Skin of body (tissue), 2 donors: ENCODE results near the gene WASHC2C. TPM values are rescaled to one million over a fixed set of nuclear protein-coding genes. Genes with fewer than 3 reads are reported as not detected.
"Not testable (repeated sequence)": the region's sequence is repeated elsewhere in the genome, so short reads cannot be mapped to it uniquely, and the experiment has no call there.

Experiments used
- DNase-seq: peaks from one replicate; lab custom pipeline; 2025; lab: John Stamatoyannopoulos, UW
- total RNA-seq: library from RNA; depleted of rRNA; stranded (reverse); fragments of >200 nt; gene quantifications from one replicate; pipeline ENCODE4 v1.2.3, GENCODE V29; 2014

Gene WASHC2C
- total RNA-seq, 1 donor from 2014 or later: 31.0 TPM

- DNase-seq: not testable (repeated sequence)
These were observed 34.6 kb downstream of the WASHC2C start for GRCh38 chr10:45761622-45762021.

GRCh38 chr10:45763037-45763436, 36.0 kb downstream of the WASHC2C start:
- DNase-seq: not testable (repeated sequence)

- not testable (repeated sequence) for DNase-seq
These were observed 41.3 kb downstream of the WASHC2C start for GRCh38 chr10:45768334-45768733.

GRCh38 chr10:45771757-45772461, 44.8 kb downstream of the WASHC2C start:
- not testable (repeated sequence) for DNase-seq

- not testable (repeated sequence) for DNase-seq
These were observed 59.2 kb downstream of the WASHC2C start for GRCh38 chr10:45786217-45786616.

- not testable (repeated sequence) for DNase-seq
These were observed 60.2 kb downstream of the WASHC2C start for GRCh38 chr10:45787212-45787741.

- not testable (repeated sequence) for DNase-seq
These were observed 62.9 kb downstream of the WASHC2C start for GRCh38 chr10:45789991-45790390.

- not testable (repeated sequence) for DNase-seq
These were observed 63.8 kb downstream of the WASHC2C start for GRCh38 chr10:45790694-45791426.

- DNase-seq: not testable (repeated sequence)
These were observed 67.7 kb downstream of the WASHC2C start for GRCh38 chr10:45794761-45795160.

- DNase-seq: not testable (repeated sequence)
These were observed 76.3 kb downstream of the WASHC2C start for GRCh38 chr10:45803060-45804010.

GRCh38 chr10:45804996-45805395, 77.9 kb downstream of the WASHC2C start:
- DNase-seq: not testable (repeated sequence)

GRCh38 chr10:45809837-45810236, 82.8 kb downstream of the WASHC2C start:
- DNase-seq: no peak

GRCh38 chr10:45811075-45811474, 84.0 kb downstream of the WASHC2C start:
- DNase-seq: no peak

- not testable (repeated sequence) for DNase-seq
These were observed 85.9 kb downstream of the WASHC2C start for GRCh38 chr10:45812959-45813358.

GRCh38 chr10:45814146-45814545, 87.1 kb downstream of the WASHC2C start:
- not testable (repeated sequence) for DNase-seq

- no peak for DNase-seq
These were observed 90.2 kb downstream of the WASHC2C start for GRCh38 chr10:45817130-45817859.

- no peak for DNase-seq
These were observed 90.8 kb downstream of the WASHC2C start for GRCh38 chr10:45817912-45818311.

GRCh38 chr10:45819552-45819951, 92.5 kb downstream of the WASHC2C start:
- no peak for DNase-seq

GRCh38 chr10:45820107-45820830, 93.2 kb downstream of the WASHC2C start:
- DNase-seq: peak; percentile 1

- DNase-seq: not testable (repeated sequence)
These were observed 95.9 kb downstream of the WASHC2C start for GRCh38 chr10:45822918-45823317.
